Body of pancreas (tissue), 4 donors: ENCODE measurements around the gene SAMD9L. TPM values are rescaled to one million over a fixed set of nuclear protein-coding genes. Genes with fewer than 3 reads are reported as not detected.
"Not testable (repeated sequence)": the region's sequence is repeated elsewhere in the genome, so short reads cannot be mapped to it uniquely, and the experiment has no call there.

Experiments
- ATAC-seq: fragments of 150-250 bp; one replicate; pipeline ENCODE4 v1.9.1; 2016
- DNase-seq, 4 donors: peaks; one replicate each; pipeline ENCODE4 v3.0.0-alpha.2; 2019
- H3K27ac ChIP-seq, 4 donors: fragments of 200-600 bp; sonication (generic); 1 replicate in 3 of 4; 2 replicates in 1 of 4; pipeline versions ENCODE4 v1.5.1 to v1.6.1; 2016 to 2019; ENCODE audit warnings: mild to moderate bottlenecking in 1 of 4, mixed read lengths in 1 of 4, moderate library complexity in 1 of 4
- H3K27me3 ChIP-seq, 2 donors: fragments of 200-600 bp; sonication (generic); one replicate each; pipeline ENCODE4 v1.6.0; 2016; ENCODE audit warnings: mild to moderate bottlenecking in 1 of 2
- H3K36me3 ChIP-seq, 2 donors: fragments of 200-600 bp; sonication (generic); replicated peaks in 1 of 2; 2 replicates each; pipeline ENCODE4 v1.5.1; 2016; ENCODE audit warnings: low read depth in 2 of 2; ENCODE audit not compliant: insufficient read depth in 1 of 2
- H3K4me1 ChIP-seq: fragments of 200-600 bp; sonication (generic); one replicate; pipeline ENCODE4 v1.6.0; 2016
- H3K4me3 ChIP-seq, 2 donors: fragments of 200-600 bp; sonication (generic); 1 replicate in 1 of 2; 2 replicates in 1 of 2; pipeline ENCODE4 v1.5.1; 2016 to 2019
- H3K9me3 ChIP-seq, 3 donors: fragments of 200-600 bp; sonication (generic); 1 replicate in 2 of 3; 2 replicates in 1 of 3; pipeline ENCODE4 v1.5.1; 2016
- CTCF ChIP-seq, 7 experiments: fragments of 450-650 bp in 4 of 7; fragments of 200-600 bp in 3 of 7; sonication (generic) in 3 of 7; IDR thresholded peaks; one replicate each; pipeline ENCODE4 v1.5.1; 2016 to 2019; ENCODE audit warnings: antibody characterized with exemption in 7 of 7
- POLR2A ChIP-seq, 3 donors: fragments of 450-650 bp; IDR thresholded peaks; one replicate each; pipeline ENCODE4 v1.6.1; 2016; ENCODE audit warnings: antibody characterized with exemption in 3 of 3, mild to moderate bottlenecking in 2 of 3
- WGBS, 2 donors: methylation state at CpG; one replicate each; pipeline ENCODE4 v1.1.5; 2017; 5-methylcytosine and 5-hydroxymethylcytosine counted together
- intact Hi-C: fragments of 100-400 bp; cut with DNase I; formaldehyde crosslinking; loops from one replicate; pipeline ENCODE4 v1.15.1; 2023
- total RNA-seq, 2 donors: library from RNA; depleted of rRNA; stranded (reverse); fragments of >200 nt; gene quantifications; one replicate each; pipeline ENCODE4 v1.1.0, GENCODE V29; 2016

The SAMD9L gene
- total RNA-seq, 2 donors from 2014 or later = 5.4 to 6.6 TPM

GRCh38 chr7:93140582-93141191 lies 7.5 kb downstream of the SAMD9L start:
- no peaks in the 10 kb centered on the region for H3K9me3 ChIP-seq
- no peak for TF ChIP-seq CTCF (IDR thresholded peaks at IDR 0.05)
- TF ChIP-seq POLR2A (IDR thresholded peaks at IDR 0.05) = no peak
- WGBS, 2 donors = 84 to 86% methylated on average over 3 of the region's 3 CpGs
- no peak for ATAC-seq
- no peak overlapping the region for H3K4me3 ChIP-seq
- no peaks in the 10 kb centered on the region for H3K27me3 ChIP-seq
- no peaks in the 10 kb centered on the region for H3K4me1 ChIP-seq
- no peak overlapping the region for H3K27ac ChIP-seq
- no peak for DNase-seq
- intact Hi-C loops = no loop called here
- no peaks in the 10 kb centered on the region for H3K36me3 ChIP-seq

- no peak for DNase-seq
- ATAC-seq = no peak
- H3K4me1 ChIP-seq = no peaks in the 10 kb centered on the region
- H3K36me3 ChIP-seq = no peaks in the 10 kb centered on the region
- no peak overlapping the region for H3K27ac ChIP-seq
- TF ChIP-seq POLR2A (IDR thresholded peaks at IDR 0.05) (no peak), CTCF (IDR thresholded peaks at IDR 0.05) (no peak)
- intact Hi-C loops = no loop called here
- H3K9me3 ChIP-seq = no peaks in the 10 kb centered on the region
- H3K27me3 ChIP-seq = no peaks in the 10 kb centered on the region
- H3K4me3 ChIP-seq = no peak overlapping the region
- 81 to 88% methylated on average over 4 of the region's 4 CpGs for WGBS, 2 donors
Observed at GRCh38 chr7:93138576-93138975, 9.6 kb downstream of the SAMD9L start.

- no peaks in the 10 kb centered on the region for H3K36me3 ChIP-seq
- no peak for TF ChIP-seq POLR2A (IDR thresholded peaks at IDR 0.05)
- no peak for TF ChIP-seq CTCF (IDR thresholded peaks at IDR 0.05)
- H3K27ac ChIP-seq = no peak overlapping the region
- no peaks in the 10 kb centered on the region for H3K4me1 ChIP-seq
- H3K4me3 ChIP-seq = no peak overlapping the region
- no peaks in the 10 kb centered on the region for H3K9me3 ChIP-seq
- no peaks in the 10 kb centered on the region for H3K27me3 ChIP-seq
- no peak for ATAC-seq
- 65 to 72% methylated on average over 1 of the region's 1 CpG for WGBS, 2 donors
- DNase-seq = no peak
- intact Hi-C loops = no loop called here
Observed at GRCh38 chr7:93133005-93133404, 15.2 kb downstream of the SAMD9L start.

- Histone ChIP-seq H3K27ac (no peak overlapping the region), H3K36me3 (no peaks in the 10 kb centered on the region), H3K4me1 (no peaks in the 10 kb centered on the region), H3K27me3 (no peaks in the 10 kb centered on the region), H3K9me3 (no peaks in the 10 kb centered on the region), H3K4me3 (no peak overlapping the region)
- TF ChIP-seq POLR2A (IDR thresholded peaks at IDR 0.05) = no peak
- no peak for TF ChIP-seq CTCF (IDR thresholded peaks at IDR 0.05)
- ATAC-seq = no peak
- DNase-seq = no peak
- intact Hi-C loops = no loop called here
- WGBS, 2 donors = 71 to 77% methylated on average over 3 of the region's 3 CpGs
Observed at GRCh38 chr7:93132216-93132615, 16.0 kb downstream of the SAMD9L start.

GRCh38 chr7:93126954-93127353 lies 21.2 kb downstream of the SAMD9L start:
- H3K4me3 ChIP-seq, DNase-seq, intact Hi-C loops, H3K27ac ChIP-seq, H3K4me1 ChIP-seq, H3K9me3 ChIP-seq, H3K36me3 ChIP-seq, H3K27me3 ChIP-seq, ATAC-seq: not testable (repeated sequence)
- 82 to 86% methylated on average over 1 of the region's 1 CpG for WGBS, 2 donors

GRCh38 chr7:93123532-93123931 lies 24.7 kb downstream of the SAMD9L start:
- WGBS, 2 donors = 46 to 54% methylated on average over 3 of the region's 3 CpGs
- intact Hi-C loops, H3K4me1 ChIP-seq, H3K9me3 ChIP-seq, ATAC-seq, H3K4me3 ChIP-seq, H3K27ac ChIP-seq, H3K27me3 ChIP-seq, H3K36me3 ChIP-seq, DNase-seq: not testable (repeated sequence)
